HL-60 (cell line): ENCODE results near the gene ERCC4.

Experiments
- CTCF ChIP-seq: IDR thresholded peaks from one replicate; pipeline ENCODE4 v1.5.1; 2011; ENCODE audit warnings: low read length, control low read depth, inconsistent platforms; ENCODE audit not compliant: insufficient read depth
- GABPA ChIP-seq: IDR thresholded peaks from 2 replicates; pipeline ENCODE4 v1.6.1; 2012; ENCODE audit warnings: low read depth
- POLR2AphosphoS5 ChIP-seq: IDR thresholded peaks from 2 replicates; pipeline ENCODE4 v1.6.1; 2012; ENCODE audit warnings: low read depth
- REST ChIP-seq: IDR thresholded peaks from 2 replicates; pipeline ENCODE4 v1.6.1; 2012; ENCODE audit warnings: low read depth; ENCODE audit not compliant: insufficient replicate concordance
- SPI1 ChIP-seq: IDR thresholded peaks from 2 replicates; pipeline ENCODE4 v1.6.1; 2012; ENCODE audit warnings: low read depth, mild to moderate bottlenecking, borderline replicate concordance

- no peak for TF ChIP-seq CTCF
- no peak for TF ChIP-seq POLR2AphosphoS5
- TF ChIP-seq REST = no peak
- no peak for TF ChIP-seq GABPA
- TF ChIP-seq SPI1 = no peak
Measured at GRCh38 chr16:13909872-13910303, 10.1 kb upstream of the ERCC4 start.
